Lower lobe of right lung (tissue), 2 donors: ENCODE results near the gene CIC. TPM values are rescaled to one million over a fixed set of nuclear protein-coding genes. Genes with fewer than 3 reads are reported as not detected.
"Not testable (repeated sequence)": the region's sequence is repeated elsewhere in the genome, so short reads cannot be mapped to it uniquely, and the experiment has no call there.

Experiments used
- ATAC-seq, 2 donors: fragments of 200-7000 bp; cut with Tn5 transposase; one replicate each; pipeline ENCODE4 v1.9.1; 2020 to 2022; ENCODE audit warnings: mild to moderate bottlenecking in 2 of 2, moderate library complexity in 2 of 2
- DNase-seq: peaks from one replicate; pipeline ENCODE4 v3.0.0-alpha.2; 2020
- H3K27ac ChIP-seq: fragments of 200-600 bp; one replicate; pipeline ENCODE4 v1.8.0; 2022
- H3K27me3 ChIP-seq: fragments of 200-600 bp; one replicate; pipeline ENCODE4 v1.8.0; 2022; ENCODE audit warnings: low read depth
- H3K36me3 ChIP-seq: fragments of 200-600 bp; one replicate; pipeline ENCODE4 v1.8.0; 2022; ENCODE audit warnings: mild to moderate bottlenecking
- H3K4me1 ChIP-seq: fragments of 200-600 bp; one replicate; pipeline ENCODE4 v1.8.0; 2022
- H3K4me3 ChIP-seq: fragments of 200-600 bp; one replicate; pipeline ENCODE4 v1.8.0; 2022; ENCODE audit warnings: mild to moderate bottlenecking
- H3K9me3 ChIP-seq: fragments of 200-600 bp; one replicate; pipeline ENCODE4 v1.8.0; 2022
- intact Hi-C: fragments of 100-400 bp; cut with DNase I; formaldehyde crosslinking; loops from one replicate; pipeline ENCODE4 v1.11.0; 2022
- total RNA-seq: library from RNA; stranded (reverse); fragmentation: NEBNext Ultra II Directional; extraction: Animal tissue kit (Norgen Biotek cat#: 25700); gene quantifications from one replicate; pipeline ENCODE4 v1.2.1, GENCODE V29; 2021
- TF ChIP-seq, protein P1 (sequence below): fragments of 200-600 bp; IDR thresholded peaks from one replicate; pipeline ENCODE4 v1.8.0; 2022; ENCODE audit warnings: antibody characterized with exemption, mild to moderate bottlenecking
- donor health status: DM: no; HTN: yes; CAD: no; lungs with severe emphysema.

The CIC gene
- total RNA-seq, 1 donor from 2014 or later = 67.9 TPM

DNA sequence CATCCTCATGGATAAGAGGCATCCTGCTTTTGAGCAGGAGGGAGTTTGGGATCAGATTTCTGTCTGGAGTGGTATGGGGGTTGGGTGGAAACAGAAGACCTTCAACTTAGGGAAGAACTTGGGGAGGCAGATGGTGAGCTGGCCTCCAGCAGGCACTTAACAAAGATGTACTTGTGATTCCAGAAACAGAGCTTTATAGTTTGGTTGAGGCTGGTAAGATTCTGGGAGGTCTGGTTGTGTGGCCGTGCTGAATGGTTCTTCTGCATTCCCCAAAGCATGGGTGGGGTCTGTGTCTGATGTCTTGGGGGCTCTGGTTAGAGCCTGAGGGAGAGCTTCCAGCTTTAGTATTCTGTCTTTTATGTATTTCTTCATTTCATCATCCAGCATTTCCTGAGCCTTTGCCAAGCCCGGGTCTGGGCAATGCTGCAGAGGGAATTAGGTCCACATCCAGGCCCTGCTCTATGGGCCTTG lies 61.2 kb downstream of the CIC start:
- H3K4me3 ChIP-seq = no peak overlapping the region
- TF ChIP-seq, protein P1, sequence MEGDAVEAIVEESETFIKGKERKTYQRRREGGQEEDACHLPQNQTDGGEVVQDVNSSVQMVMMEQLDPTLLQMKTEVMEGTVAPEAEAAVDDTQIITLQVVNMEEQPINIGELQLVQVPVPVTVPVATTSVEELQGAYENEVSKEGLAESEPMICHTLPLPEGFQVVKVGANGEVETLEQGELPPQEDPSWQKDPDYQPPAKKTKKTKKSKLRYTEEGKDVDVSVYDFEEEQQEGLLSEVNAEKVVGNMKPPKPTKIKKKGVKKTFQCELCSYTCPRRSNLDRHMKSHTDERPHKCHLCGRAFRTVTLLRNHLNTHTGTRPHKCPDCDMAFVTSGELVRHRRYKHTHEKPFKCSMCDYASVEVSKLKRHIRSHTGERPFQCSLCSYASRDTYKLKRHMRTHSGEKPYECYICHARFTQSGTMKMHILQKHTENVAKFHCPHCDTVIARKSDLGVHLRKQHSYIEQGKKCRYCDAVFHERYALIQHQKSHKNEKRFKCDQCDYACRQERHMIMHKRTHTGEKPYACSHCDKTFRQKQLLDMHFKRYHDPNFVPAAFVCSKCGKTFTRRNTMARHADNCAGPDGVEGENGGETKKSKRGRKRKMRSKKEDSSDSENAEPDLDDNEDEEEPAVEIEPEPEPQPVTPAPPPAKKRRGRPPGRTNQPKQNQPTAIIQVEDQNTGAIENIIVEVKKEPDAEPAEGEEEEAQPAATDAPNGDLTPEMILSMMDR = no peak
- DNase-seq (no peak), ATAC-seq (no peak)
- H3K4me1 ChIP-seq = peaks cover 19% of the 10 kb centered on the region
- intact Hi-C loops = no loop called here
- no peak overlapping the region for H3K27ac ChIP-seq
- no peaks in the 10 kb centered on the region for H3K27me3 ChIP-seq
- no peaks in the 10 kb centered on the region for H3K9me3 ChIP-seq
- peaks cover 4% of the 10 kb centered on the region for H3K36me3 ChIP-seq

DNA sequence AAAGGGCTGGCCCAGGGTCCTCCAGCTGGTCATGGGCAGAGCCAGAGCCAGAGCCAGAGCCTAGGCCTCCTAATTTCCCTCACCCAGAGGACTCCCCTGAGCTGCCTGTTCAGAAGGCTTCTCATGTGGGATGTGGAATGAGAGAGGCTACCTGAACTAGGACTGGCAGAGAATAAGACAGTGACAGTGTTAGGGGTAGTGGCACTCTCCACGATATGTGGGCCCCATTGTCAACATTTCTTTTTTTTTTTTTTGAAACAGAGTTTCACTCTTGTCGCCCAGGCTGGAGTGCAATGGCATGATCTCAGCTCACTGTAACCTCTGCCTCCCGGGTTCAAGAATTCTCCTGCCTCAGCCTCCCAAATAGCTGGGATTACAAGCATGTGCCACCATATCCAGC lies 62.3 kb downstream of the CIC start:
- H3K27me3 ChIP-seq, H3K9me3 ChIP-seq, H3K4me3 ChIP-seq, ATAC-seq, H3K27ac ChIP-seq, DNase-seq, intact Hi-C loops: not testable (repeated sequence)
- Histone ChIP-seq H3K36me3 (peaks cover 12% of the 10 kb centered on the region), H3K4me1 (peaks cover 14% of the 10 kb centered on the region)

DNA sequence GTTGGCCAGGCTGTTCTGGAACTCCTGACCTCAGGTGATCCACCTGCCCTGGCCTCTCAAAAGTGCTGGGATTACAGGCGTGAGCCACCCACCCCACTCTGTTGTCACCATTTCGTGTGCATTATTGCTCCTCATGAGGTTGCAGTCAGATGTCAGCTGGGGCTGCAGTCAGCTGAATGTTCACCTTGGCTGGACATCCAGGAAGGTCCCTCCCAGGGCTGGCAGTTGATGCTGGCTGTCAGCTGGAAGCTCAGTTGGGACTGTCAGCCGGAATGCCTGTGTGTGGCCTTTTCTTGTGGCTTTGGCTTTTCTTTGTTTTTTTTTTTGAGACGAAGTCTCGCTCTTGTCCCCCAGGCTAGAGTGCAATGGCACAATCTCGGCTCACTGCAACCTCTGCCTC lies 63.0 kb downstream of the CIC start:
- H3K36me3 ChIP-seq = peaks cover 19% of the 10 kb centered on the region
- ATAC-seq (no peak), DNase-seq (no peak)
- intact Hi-C loops = no loop called here
- peaks cover 7% of the 10 kb centered on the region for H3K4me1 ChIP-seq
- TF ChIP-seq, protein P1 = no peak
- no peaks in the 10 kb centered on the region for H3K9me3 ChIP-seq
- no peak overlapping the region for H3K27ac ChIP-seq
- H3K4me3 ChIP-seq = no peak overlapping the region
- no peaks in the 10 kb centered on the region for H3K27me3 ChIP-seq

DNA sequence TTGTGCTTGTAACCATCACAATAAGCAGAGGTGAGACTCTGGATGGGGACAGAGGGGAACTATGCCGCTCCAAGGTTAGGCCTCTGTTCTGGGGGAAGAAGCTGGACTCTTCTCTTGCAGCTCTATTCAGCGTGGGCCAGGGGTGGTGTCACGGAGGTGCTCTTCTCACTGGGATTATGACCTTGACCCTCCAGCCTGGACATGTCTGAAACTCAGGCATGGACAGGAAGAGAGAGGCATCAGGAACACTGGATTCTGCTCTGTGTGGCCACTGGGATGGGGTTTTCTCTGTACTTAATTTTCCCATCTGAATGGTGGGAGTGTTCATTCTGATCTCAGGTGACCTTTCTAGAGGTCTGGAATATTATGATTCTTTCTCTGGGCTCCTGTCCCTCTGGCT lies 64.0 kb downstream of the CIC start:
- DNase-seq = no peak
- Histone ChIP-seq H3K4me1 (no peaks in the 10 kb centered on the region), H3K9me3 (no peaks in the 10 kb centered on the region), H3K4me3 (no peak overlapping the region), H3K27ac (no peak overlapping the region), H3K27me3 (no peaks in the 10 kb centered on the region), H3K36me3 (peaks cover 23% of the 10 kb centered on the region)
- no peak for ATAC-seq
- intact Hi-C loops = no loop called here
- TF ChIP-seq, protein P1 = no peak

DNA sequence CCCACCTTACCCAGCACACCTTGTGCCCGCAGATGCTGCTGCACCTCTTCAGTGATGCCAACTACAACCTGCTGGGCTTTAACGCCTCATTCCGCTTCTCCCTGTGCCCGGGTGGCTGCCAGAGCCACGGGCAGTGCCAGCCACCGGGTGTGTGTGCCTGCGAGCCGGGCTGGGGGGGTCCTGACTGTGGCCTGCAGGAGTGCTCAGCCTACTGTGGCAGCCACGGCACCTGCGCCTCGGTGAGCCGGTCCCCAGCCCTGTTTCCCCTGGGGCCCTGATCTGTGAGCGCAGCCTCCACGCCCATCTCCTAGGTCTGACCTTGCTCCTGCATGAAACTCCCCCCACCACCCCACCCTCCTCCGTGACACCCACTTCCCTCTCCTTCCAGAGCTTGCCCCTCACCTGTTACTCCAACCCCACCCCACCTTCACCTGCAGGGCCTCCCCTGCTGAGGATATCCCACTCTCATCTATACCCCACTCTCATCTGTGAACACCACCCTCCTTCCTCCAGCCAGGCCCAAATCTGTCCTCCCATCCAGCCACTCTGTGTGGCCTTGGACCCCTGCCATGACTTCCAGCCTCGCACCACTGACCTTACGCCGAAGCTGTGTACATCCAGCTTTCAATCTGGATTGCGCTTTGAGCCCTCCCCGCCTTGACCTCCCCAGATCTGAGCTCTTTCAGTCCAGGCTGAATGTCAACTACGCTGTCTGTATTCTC lies 65.1 kb downstream of the CIC start:
- Histone ChIP-seq H3K9me3 (no peaks in the 10 kb centered on the region), H3K27me3 (no peaks in the 10 kb centered on the region), H3K4me1 (no peaks in the 10 kb centered on the region), H3K36me3 (peaks cover 27% of the 10 kb centered on the region), H3K27ac (no peak overlapping the region), H3K4me3 (no peak overlapping the region)
- intact Hi-C loops = no loop called here
- no peak for DNase-seq
- no peak for ATAC-seq
- TF ChIP-seq, protein P1 = no peak

DNA sequence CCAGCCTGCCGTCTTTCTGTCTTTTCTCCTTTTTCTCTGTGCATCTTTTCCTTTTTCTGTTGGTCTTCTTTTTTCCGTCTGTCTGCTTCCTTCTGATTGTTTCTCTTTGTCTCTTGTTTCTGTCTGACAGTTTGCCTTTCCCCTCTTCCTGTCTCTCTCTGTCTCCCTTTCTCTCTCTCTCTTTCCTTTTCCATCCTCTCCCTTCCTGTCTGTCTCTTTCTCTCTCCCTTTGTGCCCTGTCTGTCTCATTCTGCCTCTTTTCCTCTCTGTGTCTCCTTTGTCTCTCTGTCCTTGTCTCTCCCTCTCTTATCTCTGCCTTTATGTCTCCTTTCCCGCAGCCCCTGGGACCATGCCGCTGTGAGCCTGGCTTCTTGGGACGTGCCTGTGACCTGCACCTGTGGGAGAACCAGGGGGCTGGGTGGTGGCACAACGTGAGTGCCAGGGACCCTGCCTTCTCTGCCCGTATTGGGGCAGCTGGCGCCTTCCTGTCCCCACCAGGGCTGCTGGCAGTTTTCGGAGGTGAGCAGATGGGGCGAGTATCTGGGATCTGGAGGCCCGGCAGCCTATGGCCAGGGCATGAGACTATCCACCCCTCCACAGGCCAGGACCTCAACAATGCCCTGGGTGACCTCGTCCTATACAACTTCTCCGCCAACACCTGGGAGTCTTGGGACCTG lies 65.8 kb downstream of the CIC start:
- Histone ChIP-seq H3K4me3 (no peak overlapping the region), H3K4me1 (no peaks in the 10 kb centered on the region), H3K36me3 (peaks cover 27% of the 10 kb centered on the region), H3K9me3 (no peaks in the 10 kb centered on the region), H3K27me3 (no peaks in the 10 kb centered on the region), H3K27ac (no peak overlapping the region)
- DNase-seq = no peak
- intact Hi-C loops = no loop called here
- TF ChIP-seq, protein P1 = no peak
- no peak for ATAC-seq
